Muscle of leg (tissue), 11 donors: ENCODE results near the gene USF1. TPM values are rescaled to one million over a fixed set of nuclear protein-coding genes. Genes with fewer than 3 reads are reported as not detected.

Experiments
- DNase-seq: peaks from one replicate; pipeline ENCODE4 v3.0.0; 2013
- H3K27ac ChIP-seq: one replicate; pipeline ENCODE4 v1.5.1; 2013; ENCODE audit warnings: mild to moderate bottlenecking, low read length, control low read depth
- H3K27me3 ChIP-seq: one replicate; pipeline ENCODE4 v1.6.1; 2013; ENCODE audit warnings: low read length; ENCODE audit not compliant: control insufficient read depth, insufficient read depth
- H3K36me3 ChIP-seq: one replicate; pipeline ENCODE4 v1.6.1; 2013; ENCODE audit warnings: low read length; ENCODE audit not compliant: control insufficient read depth, insufficient read depth
- H3K4me1 ChIP-seq: one replicate; pipeline ENCODE4 v1.6.1; 2013; ENCODE audit warnings: low read length; ENCODE audit not compliant: control insufficient read depth, insufficient read depth
- H3K4me3 ChIP-seq: one replicate; pipeline ENCODE4 v1.5.1; 2013; ENCODE audit warnings: low read length, control low read depth
- H3K9me3 ChIP-seq: replicated peaks from 2 replicates; pipeline ENCODE4 v1.6.1; 2013; ENCODE audit warnings: low read depth, low read length; ENCODE audit not compliant: control insufficient read depth
- WGBS: methylation state at CpG from one replicate; pipeline ENCODE4 v1.1.5; 2013; ENCODE audit warnings: missing lambda C conversion rate; ENCODE audit not compliant: insufficient coverage; 5-methylcytosine and 5-hydroxymethylcytosine counted together
- polyA plus RNA-seq, 8 donors: library from polyadenylated mRNA; unstranded; fragments of 120-200 nt; gene quantifications; one replicate each; pipeline versions ENCODE4 v1.2.1 to v1.2.3, GENCODE V29; 2013; ENCODE audit warnings: inconsistent platforms in 1 of 8, low replicate concordance in 1 of 8; ENCODE audit not compliant: insufficient read length in 8 of 8, insufficient read depth in 1 of 8
- total RNA-seq: library from RNA; stranded (reverse); fragments of 120-200 nt; gene quantifications from one replicate; pipeline ENCODE4 v1.2.4, GENCODE V29; 2013

The USF1 gene
- total and polyA plus RNA-seq, 9 donors, result 34.9 to 46.9 (median 38.2) TPM

- H3K9me3 ChIP-seq, result no peaks in the 10 kb centered on the region
- no peak overlapping the region for H3K4me3 ChIP-seq
- H3K36me3 ChIP-seq, result no peaks in the 10 kb centered on the region
- peaks cover 14% of the 10 kb centered on the region for H3K27me3 ChIP-seq
- H3K4me1 ChIP-seq, result no peaks in the 10 kb centered on the region
- no peak overlapping the region for H3K27ac ChIP-seq
- no peak for DNase-seq
- 77% methylated on average over 3 of the region's 5 CpGs for WGBS
These were observed 34.9 kb upstream of the USF1 start for GRCh38 chr1:161080441-161081405.

- Histone ChIP-seq H3K4me1 (no peaks in the 10 kb centered on the region), H3K4me3 (no peak overlapping the region), H3K27ac (no peak overlapping the region), H3K27me3 (peaks cover 14% of the 10 kb centered on the region), H3K36me3 (no peaks in the 10 kb centered on the region), H3K9me3 (no peaks in the 10 kb centered on the region)
- 45% methylated on average over 38 of the region's 41 CpGs for WGBS
- no peak for DNase-seq
These were observed 33.8 kb upstream of the USF1 start for GRCh38 chr1:161079436-161080110.

DNA sequence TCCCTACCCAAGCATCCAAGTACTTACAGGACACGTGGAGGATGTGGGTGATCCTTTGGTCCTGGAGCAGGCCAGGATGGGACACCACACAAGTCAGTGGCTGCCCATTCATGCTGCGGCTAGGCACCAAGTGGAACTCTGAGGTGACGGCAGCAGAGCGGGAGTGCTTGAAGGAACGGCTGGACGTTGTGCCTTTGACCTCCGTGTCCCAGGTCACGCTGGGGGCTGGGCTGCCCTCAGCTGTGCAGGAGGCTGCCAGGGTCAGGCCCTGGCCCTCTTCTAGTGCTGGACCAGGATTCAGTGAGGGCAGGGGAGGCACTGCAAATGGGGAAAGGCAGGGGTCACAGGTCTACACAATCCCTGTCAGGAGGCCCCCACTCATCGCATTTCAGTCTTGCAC, 31.6 kb upstream of the USF1 start:
- WGBS, result 58% methylated on average over 8 of the region's 9 CpGs
- Histone ChIP-seq H3K36me3 (no peaks in the 10 kb centered on the region), H3K9me3 (no peaks in the 10 kb centered on the region), H3K27ac (no peak overlapping the region), H3K4me3 (no peak overlapping the region), H3K27me3 (peaks cover 14% of the 10 kb centered on the region), H3K4me1 (no peaks in the 10 kb centered on the region)
- DNase-seq, result no peak

- H3K4me1 ChIP-seq, result no peaks in the 10 kb centered on the region
- DNase-seq, result no peak
- H3K9me3 ChIP-seq, result no peaks in the 10 kb centered on the region
- H3K36me3 ChIP-seq, result no peaks in the 10 kb centered on the region
- no peak overlapping the region for H3K4me3 ChIP-seq
- H3K27me3 ChIP-seq, result peaks cover 14% of the 10 kb centered on the region
- H3K27ac ChIP-seq, result no peak overlapping the region
These were observed 30.6 kb upstream of the USF1 start for GRCh38 chr1:161076410-161076809.

GRCh38 chr1:161074676-161075368, 29.0 kb upstream of the USF1 start:
- WGBS, result 70% methylated on average over 7 of the region's 12 CpGs
- no peak overlapping the region for H3K4me3 ChIP-seq
- peaks cover 10% of the 10 kb centered on the region for H3K27me3 ChIP-seq
- H3K9me3 ChIP-seq, result no peaks in the 10 kb centered on the region
- DNase-seq, result no peak
- H3K36me3 ChIP-seq, result no peaks in the 10 kb centered on the region
- no peaks in the 10 kb centered on the region for H3K4me1 ChIP-seq
- H3K27ac ChIP-seq, result no peak overlapping the region

DNA sequence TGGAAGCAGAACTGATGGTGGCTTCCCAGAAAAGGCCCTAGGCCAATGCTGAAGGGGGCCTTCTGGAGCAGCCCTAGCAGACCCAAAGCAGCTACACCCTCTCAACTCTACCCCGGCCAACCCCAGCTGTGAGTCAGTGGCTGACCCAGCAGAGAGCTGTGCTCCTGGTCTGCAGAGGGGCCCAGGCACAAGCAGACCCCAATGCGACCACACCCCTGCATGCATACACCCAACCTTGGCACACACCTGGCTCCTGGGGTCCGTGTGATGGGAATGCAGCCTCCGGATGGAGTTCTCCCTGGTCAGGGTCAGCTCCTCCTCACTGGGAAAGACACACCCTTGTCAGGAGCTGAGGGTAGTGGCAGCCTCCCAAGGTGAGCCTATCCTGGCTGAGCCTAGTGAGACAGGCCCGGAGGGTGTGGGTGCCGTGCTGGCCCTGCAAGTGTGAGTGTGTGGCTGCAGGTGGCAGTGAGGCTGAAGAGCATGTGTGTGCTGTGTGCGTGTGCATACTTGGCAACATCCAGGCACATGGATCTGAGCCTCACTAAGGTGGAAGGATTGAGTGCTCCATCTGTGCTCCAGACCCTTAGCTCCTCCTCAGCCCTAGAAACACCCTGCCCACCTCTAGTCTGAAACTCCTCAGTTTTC, 27.8 kb upstream of the USF1 start:
- WGBS, result 78% methylated on average over 5 of the region's 7 CpGs
- no peak overlapping the region for H3K27ac ChIP-seq
- H3K27me3 ChIP-seq, result peaks cover 2% of the 10 kb centered on the region
- H3K9me3 ChIP-seq, result no peaks in the 10 kb centered on the region
- H3K36me3 ChIP-seq, result no peaks in the 10 kb centered on the region
- no peak overlapping the region for H3K4me3 ChIP-seq
- no peaks in the 10 kb centered on the region for H3K4me1 ChIP-seq
- DNase-seq, result no peak

- Histone ChIP-seq H3K36me3 (no peaks in the 10 kb centered on the region), H3K9me3 (no peaks in the 10 kb centered on the region), H3K4me3 (no peak overlapping the region), H3K4me1 (no peaks in the 10 kb centered on the region), H3K27me3 (peaks cover 5% of the 10 kb centered on the region), H3K27ac (no peak overlapping the region)
- no peak for DNase-seq
- 86% methylated on average over 18 of the region's 19 CpGs for WGBS
These were observed 27.1 kb upstream of the USF1 start for GRCh38 chr1:161072751-161073449.

- no peaks in the 10 kb centered on the region for H3K9me3 ChIP-seq
- H3K27me3 ChIP-seq, result peaks cover 4% of the 10 kb centered on the region
- no peak overlapping the region for H3K27ac ChIP-seq
- peak; percentile 59 for DNase-seq
- WGBS, result 52% methylated on average over 9 of the region's 9 CpGs
- H3K4me3 ChIP-seq, result no peak overlapping the region
- H3K4me1 ChIP-seq, result no peaks in the 10 kb centered on the region
- no peaks in the 10 kb centered on the region for H3K36me3 ChIP-seq
These were observed 26.2 kb upstream of the USF1 start for GRCh38 chr1:161071886-161072371.

DNA sequence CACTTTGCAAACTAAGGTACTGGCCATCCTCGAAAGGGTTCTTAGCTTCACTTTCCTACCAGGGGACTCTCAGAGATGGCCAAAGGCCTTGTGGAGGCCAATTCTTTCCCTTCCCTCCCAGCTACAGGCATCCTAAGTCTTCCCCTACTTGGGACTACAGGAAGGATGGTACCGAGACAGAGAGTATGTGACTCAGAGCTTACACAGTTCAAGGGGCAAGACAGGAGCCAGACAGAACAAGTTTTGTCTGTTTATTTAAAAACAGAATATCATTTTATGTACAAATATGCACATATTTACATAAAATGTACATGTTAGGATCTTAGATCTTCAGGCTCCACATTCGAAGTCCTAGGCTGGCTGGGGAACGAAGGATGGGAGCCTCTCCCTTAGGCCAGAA, 25.0 kb upstream of the USF1 start:
- Histone ChIP-seq H3K27ac (no peak overlapping the region), H3K27me3 (peaks cover 4% of the 10 kb centered on the region), H3K36me3 (no peaks in the 10 kb centered on the region), H3K4me3 (no peak overlapping the region), H3K4me1 (no peaks in the 10 kb centered on the region), H3K9me3 (no peaks in the 10 kb centered on the region)
- DNase-seq, result no peak
- WGBS, result 100% methylated on average over 2 of the region's 4 CpGs
